ENCODE data around the gene JMJD6.
"Not testable (repeated sequence)": the region's sequence is repeated elsewhere in the genome, so short reads cannot be mapped to it uniquely, and the experiment has no call there.

Gene JMJD6

GRCh38 chr17:76736349-76737081 lies 10.1 kb upstream of the JMJD6 start:
- DNase-seq (ENCODE audit: low read depth), result no peak

GRCh38 chr17:76735586-76736348 lies 9.4 kb upstream of the JMJD6 start:
- no peak for DNase-seq (ENCODE audit: low read depth)

- no peak for DNase-seq (ENCODE audit: low read depth)
Measured at GRCh38 chr17:76735006-76735405, 8.6 kb upstream of the JMJD6 start.

- DNase-seq (ENCODE audit: low read depth), result no peak
Measured at GRCh38 chr17:76734080-76734840, 7.9 kb upstream of the JMJD6 start.

- no peak for DNase-seq (ENCODE audit: low read depth)
Measured at GRCh38 chr17:76733618-76733957, 7.2 kb upstream of the JMJD6 start.

GRCh38 chr17:76732734-76733617 lies 6.6 kb upstream of the JMJD6 start:
- DNase-seq (ENCODE audit: low read depth), result no peak

GRCh38 chr17:76731800-76732733 lies 5.7 kb upstream of the JMJD6 start:
- not testable (repeated sequence) for DNase-seq (ENCODE audit: low read depth)

- DNase-seq (ENCODE audit: low read depth), result no peak
Measured at GRCh38 chr17:76727745-76728456, 1.5 kb upstream of the JMJD6 start.

GRCh38 chr17:76726776-76727718 lies 641 bp upstream of the JMJD6 start, which contains the start of gene METTL23:
Gene METTL23, plus strand, starts transcription at chr17:76726839. Its CDS starts 2,872 bp downstream, at chr17:76729711.
- DNase-seq (ENCODE audit: low read depth), result no peak

GRCh38 chr17:76725580-76726230 lies 701 bp downstream of the JMJD6 start:
- DNase-seq (ENCODE audit: low read depth), result no peak

GRCh38 chr17:76723812-76724211 lies 2.6 kb downstream of the JMJD6 start:
- DNase-seq (ENCODE audit: low read depth), result no peak

- DNase-seq (ENCODE audit: low read depth), result not testable (repeated sequence)
Measured at GRCh38 chr17:76722977-76723376, 3.4 kb downstream of the JMJD6 start.

- DNase-seq (ENCODE audit: low read depth), result no peak
Measured at GRCh38 chr17:76722279-76722678, 4.1 kb downstream of the JMJD6 start.

- no peak for DNase-seq (ENCODE audit: low read depth)
Measured at GRCh38 chr17:76721463-76721862, 4.9 kb downstream of the JMJD6 start.

GRCh38 chr17:76720941-76721340 lies 5.5 kb downstream of the JMJD6 start:
- no peak for DNase-seq (ENCODE audit: low read depth)

- DNase-seq (ENCODE audit: low read depth), result no peak
Measured at GRCh38 chr17:76720211-76720610, 6.2 kb downstream of the JMJD6 start.

GRCh38 chr17:76718516-76718915 lies 7.9 kb downstream of the JMJD6 start:
- DNase-seq (ENCODE audit: low read depth), result no peak

GRCh38 chr17:76716839-76717215 lies 9.6 kb downstream of the JMJD6 start:
- no peak for DNase-seq (ENCODE audit: low read depth)

Data from fibroblast of the conjunctiva (primary cell).